Gastrocnemius medialis (tissue), 4 donors: ENCODE results near the gene MAP3K4.

Experiments used
- CTCF ChIP-seq, 5 experiments: fragments of 450-650 bp in 3 of 5; fragments of 200-600 bp in 2 of 5; sonication (generic) in 2 of 5; IDR thresholded peaks in 4 of 5; conservative IDR thresholded peaks in 1 of 5; 1 replicate in 4 of 5; 2 replicates in 1 of 5; pipeline ENCODE4 v1.5.1; 2016 to 2019; ENCODE audit warnings: antibody characterized with exemption in 5 of 5, mild to moderate bottlenecking in 3 of 5, moderate library complexity in 3 of 5
- POLR2A ChIP-seq, 2 donors: fragments of 450-650 bp; IDR thresholded peaks; one replicate each; pipeline ENCODE4 v1.6.1; 2017; ENCODE audit warnings: antibody characterized with exemption in 2 of 2, mild to moderate bottlenecking in 2 of 2, moderate library complexity in 2 of 2

- TF ChIP-seq CTCF (IDR thresholded peaks at IDR 0.05 in 4 of 5, conservative IDR thresholded peaks at IDR 0.05 in 1 of 5) (no peak), POLR2A (IDR thresholded peaks at IDR 0.05) (no peak)
These were observed 23.7 kb upstream of the MAP3K4 start for GRCh38 chr6:160967833-160968232.
